K562 (cell line): ENCODE data around the gene LZTFL1. TPM values are rescaled to one million over a fixed set of nuclear protein-coding genes. Genes with fewer than 3 reads are reported as not detected.

ENCODE experiments used
- BRD4 ChIP-seq: fragments of 200-600 bp; sonication (generic); IDR thresholded peaks from 2 replicates; pipeline ENCODE4 v1.6.1; 2017; ENCODE audit warnings: inconsistent platforms
- COPS2 ChIP-seq: fragments of 450-650 bp; conservative IDR thresholded peaks from 2 replicates; pipeline ENCODE4 v1.6.1; 2016; ENCODE audit warnings: mild to moderate bottlenecking, moderate library complexity
- CREB3L1 ChIP-seq: fragments of 450-650 bp; IDR thresholded peaks from 2 replicates; pipeline ENCODE4 v1.6.1; 2014; ENCODE audit warnings: low read depth, mild to moderate bottlenecking, moderate library complexity, borderline replicate concordance
- CSDE1 ChIP-seq, 2 experiments: fragments of 450-650 bp; IDR thresholded peaks; 2 replicates each; pipeline ENCODE4 v1.6.1; 2016; ENCODE audit warnings: mild to moderate bottlenecking in 1 of 2
- ELF2 ChIP-seq: fragments of 250-450 bp; sonication (Bioruptor Pico); IDR thresholded peaks from 2 replicates; pipeline ENCODE4 v1.5.0; 2021; ENCODE audit warnings: mild to moderate bottlenecking
- FOXK1 ChIP-seq: sonication (generic); formaldehyde crosslinking; IDR thresholded peaks from 2 replicates; pipeline ENCODE4 v1.8.0; 2022; ENCODE audit warnings: missing genetic modification reagents, mild to moderate bottlenecking, borderline replicate concordance
- FOXM1 ChIP-seq, 2 experiments: fragments of 450-650 bp in 1 of 2; sonication (generic) in 1 of 2; formaldehyde crosslinking in 1 of 2; IDR thresholded peaks; 2 replicates each; pipeline versions ENCODE4 v1.6.1 to v1.9.0; 2017 to 2022; ENCODE audit warnings: low read depth in 2 of 2, mild to moderate bottlenecking in 2 of 2, missing genetic modification reagents in 1 of 2, moderate library complexity in 1 of 2
- GATAD2B ChIP-seq: fragments of 450-650 bp; IDR thresholded peaks from 2 replicates; pipeline ENCODE4 v1.6.1; 2017; ENCODE audit warnings: mild to moderate bottlenecking, borderline replicate concordance
- HDAC2 ChIP-seq: fragments of 450-650 bp; IDR thresholded peaks from 2 replicates; pipeline ENCODE4 v1.6.1; 2016; ENCODE audit warnings: mild to moderate bottlenecking
- HIVEP1 ChIP-seq: fragments of 250-450 bp; sonication (Bioruptor Pico); IDR thresholded peaks from 2 replicates; pipeline ENCODE4 v1.4.0; 2020; ENCODE audit warnings: mild to moderate bottlenecking
- LCOR ChIP-seq: sonication (generic); formaldehyde crosslinking; IDR thresholded peaks from 2 replicates; pipeline ENCODE4 v1.8.0; 2022; ENCODE audit warnings: mild to moderate bottlenecking, missing genetic modification reagents
- MAFK ChIP-seq: IDR thresholded peaks from 2 replicates; pipeline ENCODE4 v1.6.1; 2011; ENCODE audit warnings: low read length, improper control_type of control experiment
- NELFE ChIP-seq: IDR thresholded peaks from 2 replicates; pipeline ENCODE4 v1.6.1; 2011; ENCODE audit warnings: mild to moderate bottlenecking; ENCODE audit not compliant: insufficient read depth, insufficient read length
- NR2C1 ChIP-seq, 2 experiments: fragments of 450-650 bp; IDR thresholded peaks; 2 replicates each; pipeline ENCODE4 v1.6.1; 2017; ENCODE audit warnings: mild to moderate bottlenecking in 2 of 2, antibody characterized with exemption in 1 of 2, inconsistent platforms in 1 of 2, missing compliant biosample characterization in 1 of 2, missing genetic modification characterization in 1 of 2
- PHF8 ChIP-seq: fragments of 200-600 bp; sonication (generic); IDR thresholded peaks from 2 replicates; pipeline ENCODE4 v1.6.1; 2012; ENCODE audit warnings: mixed run types, mild to moderate bottlenecking, inconsistent platforms, low read length, moderate library complexity, borderline replicate concordance
- PHTF2 ChIP-seq: fragments of 250-450 bp; sonication (Bioruptor Pico); IDR thresholded peaks from 2 replicates; pipeline ENCODE4 v1.5.0; 2021; ENCODE audit warnings: mild to moderate bottlenecking
- POLR2AphosphoS2 ChIP-seq: IDR thresholded peaks from 2 replicates; pipeline ENCODE4 v1.6.1; 2012; ENCODE audit warnings: low read length, improper control_type of control experiment
- RHOXF2B ChIP-seq: fragments of 250-450 bp; sonication (Bioruptor Pico); conservative IDR thresholded peaks from 2 replicates; pipeline ENCODE4 v1.5.1; 2021
- SMARCA5 ChIP-seq: fragments of 450-650 bp; IDR thresholded peaks from 2 replicates; pipeline ENCODE4 v1.6.1; 2016
- SP2 ChIP-seq: IDR thresholded peaks from 2 replicates; pipeline ENCODE4 v1.6.1; 2011; ENCODE audit warnings: mild to moderate bottlenecking, low read depth, low read length, moderate library complexity; ENCODE audit not compliant: poor library complexity, severe bottlenecking; ENCODE audit errors: extremely low read depth
- SUPT5H ChIP-seq: fragments of 450-650 bp; IDR thresholded peaks from 2 replicates; pipeline ENCODE4 v1.6.1; 2016
- TBP ChIP-seq: optimal IDR thresholded peaks from 2 replicates; pipeline ENCODE3; 2011; ENCODE audit warnings: low read depth, low read length, improper control_type of control experiment
- TCF7L2 ChIP-seq: fragments of 150-350 bp; IDR thresholded peaks from 2 replicates; pipeline ENCODE4 v1.6.1; 2016; ENCODE audit warnings: low read depth, mild to moderate bottlenecking, low read length, moderate library complexity
- THRAP3 ChIP-seq: fragments of 450-650 bp; IDR thresholded peaks from 2 replicates; pipeline ENCODE4 v1.6.1; 2016; ENCODE audit warnings: mild to moderate bottlenecking, inconsistent platforms, borderline replicate concordance
- ZKSCAN3 ChIP-seq: fragments of 250-450 bp; sonication (Bioruptor Pico); IDR thresholded peaks from 2 replicates; pipeline ENCODE4 v1.4.0; 2020
- polyA plus RNA-seq, 8 experiments: library from polyadenylated mRNA; depleted of rRNA in 4 of 8; stranded (reverse) in 5 of 8; unstranded in 3 of 8; fragments of >200 nt; fragmentation: Nextera tagmentation in 2 of 8; fragmentation: Illumina TruSeq in 1 of 8; extraction: Ambion mirVana in 2 of 8; extraction: Trizol in 1 of 8; gene quantifications; 2 replicates each; pipeline versions ENCODE4 v1.2.1 to v1.2.3, GENCODE V29; 2011 to 2014; ENCODE audit warnings: inconsistent platforms in 1 of 8, missing spikeins in 1 of 8
- total RNA-seq, 7 experiments: library from RNA; depleted of rRNA in 6 of 7; stranded (reverse); fragments of >200 nt in 6 of 7; fragmentation: Illumina TruSeq in 2 of 7; extraction: Trizol in 2 of 7; gene quantifications; 2 replicates each; pipeline versions ENCODE4 v1.2.1 to v1.2.3, GENCODE V29; 2011 to 2021; ENCODE audit warnings: low replicate concordance in 1 of 7
- TF ChIP-seq, protein P1 (sequence below), 2 experiments: fragments of 150-350 bp in 1 of 2; IDR thresholded peaks; 2 replicates each; pipeline ENCODE4 v1.6.1; 2012 to 2016; ENCODE audit warnings: low read depth in 2 of 2, low read length in 2 of 2, mild to moderate bottlenecking in 1 of 2, moderate library complexity in 1 of 2

LZTFL1 gene
- total and polyA plus RNA-seq, 9 of the 15 experiments (the other 6 are each of a cell fraction or from before 2014, with no cell fraction given): 10.7 to 33.7 (median 15.3) TPM

DNA sequence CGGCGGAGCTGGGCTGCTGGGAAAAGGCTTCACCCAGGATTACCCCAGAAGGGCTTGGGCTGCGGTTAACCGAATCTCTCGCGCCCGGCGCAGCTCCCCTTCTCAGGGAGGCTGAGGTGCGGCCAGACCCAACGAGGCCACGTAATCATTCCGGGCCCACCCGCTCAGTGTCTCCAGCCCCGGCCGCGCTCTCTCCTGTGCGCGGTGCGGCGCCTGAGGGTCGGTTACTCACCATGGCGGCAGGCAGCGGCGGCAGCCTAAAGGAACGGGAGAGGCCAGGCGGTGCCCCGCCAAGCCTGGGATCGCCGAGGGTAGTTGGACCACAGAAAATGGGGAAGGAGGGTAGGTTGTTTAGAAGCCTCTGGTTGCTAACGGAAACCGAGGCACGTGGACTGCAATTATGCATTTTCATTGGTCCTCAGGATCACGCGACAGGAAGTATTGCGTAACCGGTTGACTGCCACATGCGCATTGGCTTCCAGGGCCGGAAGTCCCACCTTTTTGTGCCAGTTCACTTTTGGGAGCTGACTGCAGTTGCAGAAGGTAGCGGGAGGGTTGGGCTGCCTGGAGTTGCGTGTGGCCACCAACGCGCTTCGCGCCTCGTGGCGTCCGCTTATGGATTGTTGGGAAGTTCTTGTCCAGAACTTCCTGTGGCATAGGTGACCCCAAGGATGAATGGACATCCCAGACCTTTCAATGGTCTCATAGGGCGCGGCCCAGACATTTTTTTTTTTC lies at the start of gene LZTFL1 (continued):
- peak; percentile 75; the same call in 1 of the 2 replicates for TF ChIP-seq CREB3L1
- no peak for TF ChIP-seq TCF7L2
- no peak for TF ChIP-seq GATAD2B
- TF ChIP-seq NELFE: no peak
- peak; percentile 83 for TF ChIP-seq ELF2 (CRISPR knock-in tag)
- TF ChIP-seq CSDE1 (IDR thresholded peaks at IDR 0.05): peak in 1 of 2 experiments; percentile 86; a peak in 2 of 4 replicates
- TF ChIP-seq HDAC2: peak; percentile 91
- peak; percentile 50 for TF ChIP-seq SP2
- TF ChIP-seq POLR2AphosphoS2: no peak
- 0 out of 2 replicates have a peak, but pooled peaks have one; percentile 26 for TF ChIP-seq MAFK
- no peak for TF ChIP-seq RHOXF2B (CRISPR knock-in tag)
- TF ChIP-seq ZKSCAN3 (CRISPR knock-in tag): no peak
- TF ChIP-seq PHF8: peak; percentile 73
- TF ChIP-seq SUPT5H: 0 out of 2 replicates have a peak, but pooled peaks have one; percentile 49
- TF ChIP-seq NR2C1 (IDR thresholded peaks at IDR 0.05): no peak
- no peak for TF ChIP-seq NR2C1 (tag; IDR thresholded peaks at IDR 0.05)
- TF ChIP-seq SMARCA5: no peak
- TF ChIP-seq LCOR (CRISPR knock-in tag): peak; percentile 75
- no peak for TF ChIP-seq HIVEP1 (CRISPR knock-in tag)
- TF ChIP-seq THRAP3: no peak
- peak; percentile 31; the same call in 1 of the 2 replicates for TF ChIP-seq FOXK1 (CRISPR knock-in tag)
- peak; percentile 74 for TF ChIP-seq FOXM1 (IDR thresholded peaks at IDR 0.05; ENCODE audit: low read depth)
- no peak for TF ChIP-seq FOXM1 (CRISPR knock-in tag; IDR thresholded peaks at IDR 0.05; ENCODE audit: low read depth)
- TF ChIP-seq TBP: peak; percentile 27
- TF ChIP-seq, protein P1, sequence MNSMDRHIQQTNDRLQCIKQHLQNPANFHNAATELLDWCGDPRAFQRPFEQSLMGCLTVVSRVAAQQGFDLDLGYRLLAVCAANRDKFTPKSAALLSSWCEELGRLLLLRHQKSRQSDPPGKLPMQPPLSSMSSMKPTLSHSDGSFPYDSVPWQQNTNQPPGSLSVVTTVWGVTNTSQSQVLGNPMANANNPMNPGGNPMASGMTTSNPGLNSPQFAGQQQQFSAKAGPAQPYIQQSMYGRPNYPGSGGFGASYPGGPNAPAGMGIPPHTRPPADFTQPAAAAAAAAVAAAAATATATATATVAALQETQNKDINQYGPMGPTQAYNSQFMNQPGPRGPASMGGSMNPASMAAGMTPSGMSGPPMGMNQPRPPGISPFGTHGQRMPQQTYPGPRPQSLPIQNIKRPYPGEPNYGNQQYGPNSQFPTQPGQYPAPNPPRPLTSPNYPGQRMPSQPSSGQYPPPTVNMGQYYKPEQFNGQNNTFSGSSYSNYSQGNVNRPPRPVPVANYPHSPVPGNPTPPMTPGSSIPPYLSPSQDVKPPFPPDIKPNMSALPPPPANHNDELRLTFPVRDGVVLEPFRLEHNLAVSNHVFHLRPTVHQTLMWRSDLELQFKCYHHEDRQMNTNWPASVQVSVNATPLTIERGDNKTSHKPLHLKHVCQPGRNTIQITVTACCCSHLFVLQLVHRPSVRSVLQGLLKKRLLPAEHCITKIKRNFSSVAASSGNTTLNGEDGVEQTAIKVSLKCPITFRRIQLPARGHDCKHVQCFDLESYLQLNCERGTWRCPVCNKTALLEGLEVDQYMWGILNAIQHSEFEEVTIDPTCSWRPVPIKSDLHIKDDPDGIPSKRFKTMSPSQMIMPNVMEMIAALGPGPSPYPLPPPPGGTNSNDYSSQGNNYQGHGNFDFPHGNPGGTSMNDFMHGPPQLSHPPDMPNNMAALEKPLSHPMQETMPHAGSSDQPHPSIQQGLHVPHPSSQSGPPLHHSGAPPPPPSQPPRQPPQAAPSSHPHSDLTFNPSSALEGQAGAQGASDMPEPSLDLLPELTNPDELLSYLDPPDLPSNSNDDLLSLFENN (IDR thresholded peaks at IDR 0.05; ENCODE audit: low read depth in 2 of 2, low read length in 2 of 2): no peak
- TF ChIP-seq BRD4: no peak
- no peak for TF ChIP-seq PHTF2 (CRISPR knock-in tag)
- no peak for TF ChIP-seq COPS2
